H54 (cell line): ENCODE results near the gene AMDHD2.
"Not testable (repeated sequence)": the region's sequence is repeated elsewhere in the genome, so short reads cannot be mapped to it uniquely, and the experiment has no call there.

Experiments used
- DNase-seq: peaks from one replicate; pipeline ENCODE4 v3.0.0; 2011; ENCODE audit warnings: low spot score, mixed read lengths; ENCODE audit not compliant: insufficient read length
- FAIRE-seq: peaks from 3 replicates; lab custom pipeline; 2011; peaks lifted over from hg19 to GRCh38; lab: Jason Lieb, UNC

Gene AMDHD2

GRCh38 chr16:2578905-2579304, 58.7 kb downstream of the AMDHD2 start:
- FAIRE-seq, result not testable (repeated sequence)

GRCh38 chr16:2580143-2580542, 60.0 kb downstream of the AMDHD2 start:
- FAIRE-seq, DNase-seq: not testable (repeated sequence)

More at GRCh38 chr16:2578905-2579304, 58.7 kb downstream of the AMDHD2 start:
- not testable (repeated sequence) for DNase-seq

DNA sequence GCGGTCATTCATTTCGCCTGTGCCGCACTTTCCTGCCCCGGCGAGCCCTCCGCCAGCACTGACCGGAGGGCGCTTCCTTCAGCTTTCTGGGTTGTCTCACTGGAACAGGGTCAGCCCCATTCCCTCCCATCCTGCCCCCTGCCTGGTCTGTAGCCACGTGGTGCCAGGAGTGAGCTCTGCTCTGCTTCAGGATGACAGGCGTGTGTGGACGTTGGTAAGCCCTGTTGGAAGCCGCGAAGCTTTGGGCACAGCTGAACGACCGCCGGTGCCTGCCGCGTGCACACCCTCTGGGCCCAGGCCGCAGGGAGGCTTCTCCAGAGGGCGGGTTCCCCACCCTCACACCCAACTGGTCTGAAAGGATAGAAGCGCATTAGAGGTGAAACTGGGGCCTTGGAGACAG, 60.6 kb downstream of the AMDHD2 start:
- not testable (repeated sequence) for FAIRE-seq, DNase-seq
